VCaP (cell line): ENCODE results near the gene AKIRIN2.
"Not testable (repeated sequence)": the region's sequence is repeated elsewhere in the genome, so short reads cannot be mapped to it uniquely, and the experiment has no call there.

Experiments used
- H3K27ac ChIP-seq: fragments of 450-650 bp; 2 replicates; pipeline ENCODE4 v1.5.1; 2017
- TF ChIP-seq, protein P1 (sequence below): fragments of 450-650 bp; conservative IDR thresholded peaks from 2 replicates; pipeline ENCODE4 v1.5.1; 2017; ENCODE audit warnings: mild to moderate bottlenecking, moderate library complexity

The AKIRIN2 gene

DNA sequence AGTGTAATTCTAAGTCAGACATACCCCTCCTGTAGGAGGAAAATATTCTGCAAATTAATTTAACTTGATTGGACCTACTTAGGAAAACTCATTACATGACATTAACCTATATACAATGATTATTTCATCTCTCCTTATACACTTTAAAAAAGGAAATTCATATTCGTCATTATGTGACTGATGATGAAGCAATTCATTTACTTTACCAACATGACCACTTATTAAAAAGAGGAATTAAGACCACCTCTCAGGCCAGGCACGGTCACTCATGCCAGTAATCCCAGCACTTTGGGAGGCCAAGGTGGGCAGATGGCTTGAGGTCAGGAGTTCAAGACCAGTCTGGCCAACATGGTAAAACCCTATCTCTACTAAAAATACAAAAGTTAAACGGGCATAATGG lies 11.6 kb downstream of the AKIRIN2 start:
- H3K27ac ChIP-seq: no peak overlapping the region
- TF ChIP-seq, protein P1, sequence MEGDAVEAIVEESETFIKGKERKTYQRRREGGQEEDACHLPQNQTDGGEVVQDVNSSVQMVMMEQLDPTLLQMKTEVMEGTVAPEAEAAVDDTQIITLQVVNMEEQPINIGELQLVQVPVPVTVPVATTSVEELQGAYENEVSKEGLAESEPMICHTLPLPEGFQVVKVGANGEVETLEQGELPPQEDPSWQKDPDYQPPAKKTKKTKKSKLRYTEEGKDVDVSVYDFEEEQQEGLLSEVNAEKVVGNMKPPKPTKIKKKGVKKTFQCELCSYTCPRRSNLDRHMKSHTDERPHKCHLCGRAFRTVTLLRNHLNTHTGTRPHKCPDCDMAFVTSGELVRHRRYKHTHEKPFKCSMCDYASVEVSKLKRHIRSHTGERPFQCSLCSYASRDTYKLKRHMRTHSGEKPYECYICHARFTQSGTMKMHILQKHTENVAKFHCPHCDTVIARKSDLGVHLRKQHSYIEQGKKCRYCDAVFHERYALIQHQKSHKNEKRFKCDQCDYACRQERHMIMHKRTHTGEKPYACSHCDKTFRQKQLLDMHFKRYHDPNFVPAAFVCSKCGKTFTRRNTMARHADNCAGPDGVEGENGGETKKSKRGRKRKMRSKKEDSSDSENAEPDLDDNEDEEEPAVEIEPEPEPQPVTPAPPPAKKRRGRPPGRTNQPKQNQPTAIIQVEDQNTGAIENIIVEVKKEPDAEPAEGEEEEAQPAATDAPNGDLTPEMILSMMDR: no peak

DNA sequence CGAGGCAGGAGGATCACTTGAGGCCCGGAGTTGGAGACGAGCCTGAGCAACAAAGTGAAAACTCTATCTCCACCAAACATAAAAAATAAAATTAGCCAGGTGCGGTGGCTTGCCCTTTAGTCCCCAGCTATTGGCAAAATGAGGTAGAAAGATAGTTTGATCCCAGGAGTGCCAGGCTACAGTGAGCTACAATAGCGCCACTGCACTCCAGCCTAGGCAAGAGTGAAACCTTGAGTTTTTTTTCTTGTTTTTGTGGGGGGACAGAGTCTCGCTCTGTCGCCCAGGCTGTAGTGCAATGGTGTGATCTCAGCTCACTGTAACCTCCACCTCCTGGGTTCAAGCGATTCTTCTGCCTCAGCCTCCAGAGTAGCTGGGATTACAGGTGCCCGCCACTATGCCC lies 14.1 kb downstream of the AKIRIN2 start:
- H3K27ac ChIP-seq: not testable (repeated sequence)

DNA sequence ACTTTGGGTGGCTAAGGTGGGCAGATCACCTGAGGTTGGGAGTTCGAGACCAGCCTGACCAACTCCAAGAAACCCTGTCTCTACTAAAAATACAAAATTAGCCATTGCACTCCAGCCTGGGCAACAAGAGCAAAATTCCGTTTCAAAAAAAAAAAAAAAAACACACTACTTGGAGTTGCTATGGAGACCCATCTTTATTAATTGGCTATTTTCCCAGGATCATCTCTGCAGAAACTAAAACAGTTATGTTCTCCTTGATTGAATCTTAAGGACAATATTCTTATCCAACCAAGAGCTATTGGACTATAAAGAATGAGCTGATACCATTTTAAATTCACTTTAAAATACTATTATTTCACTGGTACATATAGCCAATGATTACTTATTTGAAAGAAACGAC lies 14.7 kb downstream of the AKIRIN2 start:
- no peak overlapping the region for H3K27ac ChIP-seq
- TF ChIP-seq, protein P1: no peak

DNA sequence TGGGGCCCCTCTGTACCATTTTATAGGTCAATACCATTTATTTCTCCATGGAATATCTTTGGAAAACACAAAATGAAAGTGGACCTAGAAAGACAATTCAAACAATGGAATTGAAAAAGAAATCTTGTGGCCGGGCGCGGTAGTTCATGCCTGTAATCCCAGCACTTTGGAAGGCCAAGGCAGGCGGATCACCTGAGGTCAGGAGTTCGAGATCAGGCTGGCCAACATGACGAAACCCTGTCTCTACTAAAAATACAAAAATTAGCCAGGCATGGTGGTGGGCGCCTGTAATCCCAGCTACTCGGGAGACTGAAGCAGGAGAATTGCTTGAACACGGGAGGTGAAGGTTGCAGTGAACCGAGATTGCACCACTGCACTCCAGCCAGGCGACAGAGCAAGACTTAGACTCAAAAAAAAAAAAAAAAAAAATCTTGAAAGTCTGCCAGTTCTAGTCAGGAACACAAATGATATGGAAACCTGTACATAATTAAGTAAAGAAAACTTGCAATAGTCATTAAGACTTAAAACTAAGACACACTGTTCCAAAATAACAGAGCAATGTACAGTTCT lies 15.3 kb downstream of the AKIRIN2 start:
- not testable (repeated sequence) for H3K27ac ChIP-seq

DNA sequence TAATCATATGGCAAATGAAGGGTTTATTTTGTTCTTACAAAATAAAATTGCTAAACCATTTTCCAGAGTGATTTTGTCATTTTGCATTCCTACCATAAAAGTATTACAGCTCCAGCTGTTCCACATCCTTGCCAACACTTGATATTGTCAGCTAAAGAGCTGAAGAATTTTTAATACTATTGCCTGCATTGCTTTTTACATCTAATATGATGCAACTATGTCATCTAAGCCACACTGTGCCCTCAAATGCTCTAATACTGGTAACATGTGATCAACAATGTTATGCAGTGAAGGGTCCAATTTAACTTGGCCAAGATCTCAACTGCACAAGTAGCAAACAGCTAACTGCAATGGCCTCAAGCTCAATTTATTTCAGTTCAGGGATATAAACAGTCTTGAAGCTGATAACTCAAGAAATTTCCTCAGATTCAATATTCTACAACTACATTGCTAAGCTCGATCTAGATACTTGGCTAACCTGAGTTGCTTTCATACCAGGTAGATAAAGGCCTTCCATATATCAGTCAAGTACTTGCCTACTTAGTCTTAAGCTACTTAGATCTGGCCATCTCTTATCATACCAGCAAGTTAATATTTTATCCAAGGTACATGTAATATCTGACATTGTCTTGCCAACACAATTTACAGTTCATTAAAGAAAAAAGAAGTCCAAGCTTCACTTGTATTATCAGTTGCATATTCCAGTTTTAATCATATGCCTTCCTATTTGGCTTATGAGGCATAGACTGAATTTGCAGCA lies 17.0 kb downstream of the AKIRIN2 start:
- TF ChIP-seq, protein P1: no peak
- H3K27ac ChIP-seq: no peak overlapping the region

DNA sequence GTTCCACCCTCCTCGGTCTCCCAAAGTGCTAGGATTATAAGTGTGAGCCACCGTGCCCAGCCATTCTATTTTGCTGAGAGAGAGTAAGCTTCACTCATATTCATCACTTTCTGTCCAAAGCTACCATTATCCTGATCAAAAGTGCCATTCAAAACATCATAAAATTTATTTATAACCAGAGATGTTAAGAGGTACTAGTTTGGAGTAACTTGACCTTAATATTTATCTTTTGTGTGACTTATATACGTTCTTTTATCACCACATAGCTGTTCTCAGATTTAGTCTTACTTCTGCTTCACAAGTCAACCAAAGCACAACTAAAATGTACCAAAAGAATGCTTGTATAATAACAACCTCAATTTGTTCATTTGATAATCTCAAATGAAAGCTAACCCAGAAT lies 18.1 kb downstream of the AKIRIN2 start:
- TF ChIP-seq, protein P1: no peak
- H3K27ac ChIP-seq: no peak overlapping the region

DNA sequence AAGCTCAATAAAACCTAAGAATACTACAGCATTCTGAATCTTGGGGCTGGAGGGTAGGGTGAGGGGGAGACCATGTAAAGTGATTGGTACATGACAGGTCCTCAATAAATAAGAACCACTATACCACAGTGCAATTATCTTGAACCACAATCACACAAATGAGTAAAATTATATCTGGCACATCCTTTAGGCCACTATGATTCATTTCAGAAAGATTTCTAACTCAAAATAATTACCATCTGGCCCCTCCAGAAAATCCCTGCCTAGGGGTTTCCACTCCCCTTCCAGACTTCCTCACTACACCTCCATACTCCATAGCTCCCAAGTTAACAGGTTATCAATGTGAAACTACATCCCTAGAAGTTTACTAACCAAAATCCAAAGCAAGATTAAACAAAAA lies 19.7 kb downstream of the AKIRIN2 start:
- H3K27ac ChIP-seq: no peak overlapping the region
- TF ChIP-seq, protein P1: no peak

DNA sequence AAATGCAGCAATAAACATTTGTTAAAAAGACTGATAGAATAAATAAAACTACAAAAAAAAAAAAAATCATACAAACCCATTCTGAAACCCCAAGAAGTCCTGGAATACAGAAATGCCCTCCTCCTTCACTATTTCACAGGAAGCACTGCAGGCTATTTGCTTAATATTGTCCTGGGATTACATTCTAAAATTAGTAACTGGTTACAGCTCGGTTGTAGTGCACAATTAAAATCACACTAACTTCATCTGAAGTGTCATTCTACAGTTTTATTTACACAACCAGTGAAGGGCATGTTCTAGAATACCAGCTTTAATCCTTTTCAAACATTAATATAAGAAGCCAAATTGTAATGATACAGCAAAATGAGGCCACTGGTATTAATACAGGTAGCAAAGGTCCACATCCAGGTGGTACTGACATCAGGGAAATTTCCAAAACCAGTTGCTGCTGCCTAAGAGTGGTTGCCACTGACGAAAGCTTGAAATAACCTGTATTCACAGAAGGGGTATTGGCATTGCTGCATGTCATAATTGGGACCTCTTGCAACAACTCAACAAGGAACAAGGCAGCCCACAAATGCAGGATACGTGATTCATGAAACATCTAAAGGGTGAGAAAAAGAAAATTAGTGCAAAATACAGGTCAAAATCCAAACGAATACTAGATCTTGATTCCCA lies 26.9 kb downstream of the AKIRIN2 start:
- no peak overlapping the region for H3K27ac ChIP-seq
- TF ChIP-seq, protein P1: no peak
